Tibial nerve (tissue), 4 donors: ENCODE results near the gene CCNL1.

ENCODE experiments used
- EP300 ChIP-seq, 2 donors: sonication (generic); formaldehyde crosslinking; IDR thresholded peaks; one replicate each; pipeline ENCODE4 v1.6.1; 2017; ENCODE audit warnings: antibody characterized with exemption in 2 of 2, mild to moderate bottlenecking in 1 of 2
- POLR2A ChIP-seq, 2 donors: fragments of 450-650 bp; IDR thresholded peaks; one replicate each; pipeline ENCODE4 v1.6.1; 2017; ENCODE audit warnings: antibody characterized with exemption in 2 of 2, mild to moderate bottlenecking in 2 of 2, moderate library complexity in 2 of 2
- TF ChIP-seq, protein P1 (sequence below), 5 experiments: fragments of 200-600 bp in 3 of 5; fragments of 450-650 bp in 2 of 5; sonication (generic) in 3 of 5; IDR thresholded peaks; one replicate each; pipeline ENCODE4 v1.5.1; 2016 to 2019; ENCODE audit warnings: antibody characterized with exemption in 5 of 5, mild to moderate bottlenecking in 3 of 5, moderate library complexity in 2 of 5

DNA sequence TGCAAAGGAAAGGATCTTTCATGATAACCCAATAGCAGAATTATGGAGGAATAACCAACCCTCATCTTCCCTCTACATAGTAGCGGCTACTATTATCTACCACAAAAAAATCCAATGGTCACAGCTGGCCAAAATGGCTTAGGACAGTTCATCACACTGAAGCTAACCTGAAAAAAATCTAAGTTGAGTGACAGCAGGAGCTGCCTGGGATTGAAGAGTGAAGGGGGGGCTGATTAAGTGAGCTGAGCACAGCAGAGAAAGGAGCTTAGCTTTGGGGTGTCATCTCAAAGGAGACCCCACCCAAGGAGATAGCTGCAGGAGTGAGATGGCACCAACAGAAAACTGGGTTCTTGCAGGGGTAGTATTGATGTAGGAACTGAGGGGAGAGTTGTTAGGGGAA, 33.6 kb downstream of the CCNL1 start:
- TF ChIP-seq, protein P1, sequence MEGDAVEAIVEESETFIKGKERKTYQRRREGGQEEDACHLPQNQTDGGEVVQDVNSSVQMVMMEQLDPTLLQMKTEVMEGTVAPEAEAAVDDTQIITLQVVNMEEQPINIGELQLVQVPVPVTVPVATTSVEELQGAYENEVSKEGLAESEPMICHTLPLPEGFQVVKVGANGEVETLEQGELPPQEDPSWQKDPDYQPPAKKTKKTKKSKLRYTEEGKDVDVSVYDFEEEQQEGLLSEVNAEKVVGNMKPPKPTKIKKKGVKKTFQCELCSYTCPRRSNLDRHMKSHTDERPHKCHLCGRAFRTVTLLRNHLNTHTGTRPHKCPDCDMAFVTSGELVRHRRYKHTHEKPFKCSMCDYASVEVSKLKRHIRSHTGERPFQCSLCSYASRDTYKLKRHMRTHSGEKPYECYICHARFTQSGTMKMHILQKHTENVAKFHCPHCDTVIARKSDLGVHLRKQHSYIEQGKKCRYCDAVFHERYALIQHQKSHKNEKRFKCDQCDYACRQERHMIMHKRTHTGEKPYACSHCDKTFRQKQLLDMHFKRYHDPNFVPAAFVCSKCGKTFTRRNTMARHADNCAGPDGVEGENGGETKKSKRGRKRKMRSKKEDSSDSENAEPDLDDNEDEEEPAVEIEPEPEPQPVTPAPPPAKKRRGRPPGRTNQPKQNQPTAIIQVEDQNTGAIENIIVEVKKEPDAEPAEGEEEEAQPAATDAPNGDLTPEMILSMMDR (IDR thresholded peaks at IDR 0.05): no peak
- no peak for TF ChIP-seq POLR2A (IDR thresholded peaks at IDR 0.05)
- TF ChIP-seq EP300 (IDR thresholded peaks at IDR 0.05): no peak
